ENCODE data around the gene HSH2D. TPM values are rescaled to one million over a fixed set of nuclear protein-coding genes. Genes with fewer than 3 reads are reported as not detected.

The HSH2D gene
- total and polyA plus RNA-seq, 9 of the 15 experiments (the other 6 are each of a cell fraction or from before 2014, with no cell fraction given), result 0.03 to 1.1 (median 0.35) TPM; not detected in 1

- TF ChIP-seq CREB3L1 (IDR thresholded peaks at IDR 0.05; ENCODE audit: borderline replicate concordance, low read depth) (no peak), LARP7 (IDR thresholded peaks at IDR 0.05) (no peak), ZNF253 (CRISPR knock-in tag; conservative IDR thresholded peaks at IDR 0.05) (no peak), KDM1A (IDR thresholded peaks at IDR 0.05) (no peak), ZMIZ1 (IDR thresholded peaks at IDR 0.05; ENCODE audit: low read depth in 2 of 2, low read length in 2 of 2) (no peak), ZNF140 (CRISPR knock-in tag; IDR thresholded peaks at IDR 0.05) (no peak), POLR2AphosphoS5 (IDR thresholded peaks at IDR 0.05; ENCODE audit: control insufficient read depth, insufficient read depth, low read depth, low read length) (peak; percentile 82), IRF2 (CRISPR knock-in tag; IDR thresholded peaks at IDR 0.05) (no peak), HMBOX1 (IDR thresholded peaks at IDR 0.05) (no peak), ZNF24 (IDR thresholded peaks at IDR 0.05) (no peak), GTF3C2 (IDR thresholded peaks at IDR 0.05; ENCODE audit: borderline replicate concordance, extremely low read depth, insufficient read length) (no peak), NFIC (IDR thresholded peaks at IDR 0.05) (no peak), ZNF79 (CRISPR knock-in tag; IDR thresholded peaks at IDR 0.05; ENCODE audit: low read depth) (no peak), KAT8 (IDR thresholded peaks at IDR 0.05; ENCODE audit: low read depth) (no peak), TRIM24 (IDR thresholded peaks at IDR 0.05) (no peak), E2F1 (CRISPR knock-in tag; IDR thresholded peaks at IDR 0.05) (no peak), CREB1 (IDR thresholded peaks at IDR 0.05) (no peak; the same call in 1 of the 2 replicates), CREB1 (CRISPR knock-in tag; IDR thresholded peaks at IDR 0.05) (no peak)
Observed at GRCh38 chr19:16185123-16185767, 41.8 kb downstream of the HSH2D start, which contains the start of gene FAM32A (continued).

All from K562 (cell line).